HUES64 (cell line): ENCODE data around the gene PCDHA3.
"Not testable (repeated sequence)": the region's sequence is repeated elsewhere in the genome, so short reads cannot be mapped to it uniquely, and the experiment has no call there.

Source experiments
- H3K27ac ChIP-seq: 2 replicates; pipeline ENCODE4 v1.7.0; 2013; ENCODE audit warnings: low read depth, low read length, inconsistent platforms
- H3K27me3 ChIP-seq: 2 replicates; pipeline ENCODE4 v1.6.1; 2013; ENCODE audit warnings: mild to moderate bottlenecking, low read length; ENCODE audit not compliant: insufficient read depth
- H3K36me3 ChIP-seq: 2 replicates; pipeline ENCODE4 v1.6.1; 2013; ENCODE audit warnings: mild to moderate bottlenecking, low read length; ENCODE audit not compliant: insufficient read depth
- H3K4me1 ChIP-seq: 2 replicates; pipeline ENCODE4 v1.6.1; 2013; ENCODE audit warnings: mild to moderate bottlenecking, low read length, moderate library complexity; ENCODE audit not compliant: insufficient read depth
- H3K4me3 ChIP-seq: 2 replicates; pipeline ENCODE4 v1.5.1; 2013; ENCODE audit warnings: mild to moderate bottlenecking, low read length, moderate library complexity
- H3K9ac ChIP-seq: 2 replicates; pipeline ENCODE4 v1.6.1; 2013; ENCODE audit warnings: mild to moderate bottlenecking, low read depth, low read length
- H3K9me3 ChIP-seq: 2 replicates; pipeline ENCODE4 v1.6.1; 2013; ENCODE audit warnings: low read depth, low read length; ENCODE audit not compliant: insufficient read depth
- WGBS: fragments of 150-250, 120-280 bp; methylation state at CpG from one replicate; pipeline ENCODE4 v1.1.7; 2013; ENCODE audit warnings: missing lambda C conversion rate; 5-methylcytosine and 5-hydroxymethylcytosine counted together

PCDHA3 gene

GRCh38 chr5:140842798-140843733 is 42.2 kb downstream of the PCDHA3 start:
- Histone ChIP-seq H3K27me3 (no peaks in the 10 kb centered on the region), H3K4me3 (no peak overlapping the region), H3K9ac (no peak overlapping the region), H3K9me3 (no peaks in the 10 kb centered on the region), H3K27ac (no peak overlapping the region), H3K36me3 (no peaks in the 10 kb centered on the region), H3K4me1 (no peaks in the 10 kb centered on the region)
- 97% methylated on average over 87 of the region's 87 CpGs for WGBS

DNA sequence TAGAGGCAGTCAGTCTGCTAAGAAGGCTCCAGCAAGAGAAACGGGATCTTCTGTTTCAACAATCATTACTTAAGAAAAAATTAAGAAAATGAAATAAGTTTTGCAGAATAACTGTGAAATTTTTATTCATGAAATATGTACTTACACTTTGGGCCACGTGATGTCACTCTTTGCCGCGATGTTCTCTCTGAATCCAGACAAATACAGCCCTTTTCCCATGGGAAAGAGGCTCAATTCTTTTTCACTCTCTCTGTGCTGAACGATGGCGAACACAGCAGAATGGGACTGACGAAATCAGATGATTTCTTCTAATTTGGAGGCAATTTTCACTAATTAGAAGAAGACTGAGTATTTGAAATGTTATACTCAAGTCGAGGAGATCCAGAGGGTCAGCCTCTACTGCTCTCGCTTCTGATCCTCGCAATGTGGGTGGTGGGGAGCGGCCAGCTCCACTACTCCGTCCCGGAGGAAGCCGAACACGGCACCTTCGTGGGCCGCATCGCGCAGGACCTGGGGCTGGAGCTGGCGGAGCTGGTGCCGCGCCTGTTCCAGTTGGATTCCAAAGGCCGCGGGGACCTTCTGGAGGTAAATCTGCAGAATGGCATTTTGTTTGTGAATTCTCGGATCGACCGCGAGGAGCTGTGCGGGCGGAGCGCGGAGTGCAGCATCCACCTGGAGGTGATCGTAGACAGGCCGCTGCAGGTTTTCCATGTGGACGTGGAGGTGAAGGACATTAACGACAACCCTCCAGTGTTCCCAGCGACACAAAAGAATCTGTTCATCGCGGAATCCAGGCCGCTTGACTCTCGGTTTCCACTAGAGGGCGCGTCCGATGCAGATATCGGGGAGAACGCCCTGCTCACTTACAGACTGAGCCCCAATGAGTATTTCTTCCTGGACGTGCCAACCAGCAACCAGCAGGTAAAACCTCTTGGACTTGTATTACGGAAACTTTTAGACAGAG is 47.6 kb downstream of the PCDHA3 start, which contains the start of gene PCDHA9:
PCDHA9 (plus strand) TSS at position 244 of the 964 bp plus-strand sequence; CDS start at position 358, 114 bp downstream.
- H3K4me1 ChIP-seq, H3K9me3 ChIP-seq, H3K36me3 ChIP-seq, H3K9ac ChIP-seq, H3K27ac ChIP-seq, H3K27me3 ChIP-seq: not testable (repeated sequence)
- 95% methylated on average over 39 of the region's 48 CpGs for WGBS
- H3K4me3 ChIP-seq = peak within 1 kb of the TSS; percentile 28

GRCh38 chr5:140849831-140850634 is 49.2 kb downstream of the PCDHA3 start:
- H3K27ac ChIP-seq, H3K4me3 ChIP-seq, H3K9me3 ChIP-seq, H3K4me1 ChIP-seq, H3K36me3 ChIP-seq, H3K27me3 ChIP-seq, H3K9ac ChIP-seq: not testable (repeated sequence)
- WGBS = 97% methylated on average over 101 of the region's 101 CpGs
